Cardiac muscle cell (in vitro differentiated cells and primary cell): ENCODE measurements around the gene HIVEP3. TPM values are rescaled to one million over a fixed set of nuclear protein-coding genes. Genes with fewer than 3 reads are reported as not detected.

ENCODE experiments used
- DNase-seq, 2 donors: peaks; one replicate each; pipeline versions ENCODE4 v3.0.0 to v3.0.0-alpha.2; 2010 to 2017; ENCODE audit warnings: low read depth in 1 of 2, low spot score in 1 of 2
- H3K27ac ChIP-seq: fragments of 200-600 bp; sonication (generic); 2 replicates; pipeline ENCODE4 v1.5.1; 2016
- H3K27me3 ChIP-seq: fragments of 200-600 bp; sonication (generic); 2 replicates; pipeline ENCODE4 v1.6.0; 2016; ENCODE audit warnings: control low read depth
- H3K36me3 ChIP-seq: fragments of 200-600 bp; sonication (generic); 2 replicates; pipeline ENCODE4 v1.5.1; 2016; ENCODE audit warnings: control low read depth
- H3K4me1 ChIP-seq: fragments of 200-600 bp; sonication (generic); 2 replicates; pipeline ENCODE4 v1.8.1; 2017; ENCODE audit warnings: low read depth, mild to moderate bottlenecking, mixed run types
- H3K4me3 ChIP-seq: fragments of 200-600 bp; sonication (generic); 2 replicates; pipeline ENCODE4 v1.5.1; 2016; ENCODE audit warnings: mild to moderate bottlenecking
- H3K9me3 ChIP-seq: fragments of 200-600 bp; sonication (generic); 2 replicates; pipeline ENCODE4 v1.5.1; 2017; ENCODE audit warnings: low read depth, mild to moderate bottlenecking, control low read depth
- CTCF ChIP-seq: IDR thresholded peaks from 2 replicates; pipeline ENCODE4 v1.5.1; 2012; ENCODE audit warnings: low read depth, mild to moderate bottlenecking, low read length
- polyA plus RNA-seq: library from polyadenylated mRNA; unstranded; fragments of >200 nt; fragmentation: Nextera tagmentation; extraction: Ambion mirVana; gene quantifications from 2 replicates; pipeline ENCODE4 v1.2.1, GENCODE V29; 2016
- total RNA-seq: library from RNA; depleted of rRNA; stranded (reverse); fragments of >200 nt; gene quantifications from 2 replicates; pipeline ENCODE4 v1.2.3, GENCODE V29; 2016

HIVEP3 gene
- total and polyA plus RNA-seq, 2 experiments from 2014 or later: 0.42 to 0.62 TPM

DNA sequence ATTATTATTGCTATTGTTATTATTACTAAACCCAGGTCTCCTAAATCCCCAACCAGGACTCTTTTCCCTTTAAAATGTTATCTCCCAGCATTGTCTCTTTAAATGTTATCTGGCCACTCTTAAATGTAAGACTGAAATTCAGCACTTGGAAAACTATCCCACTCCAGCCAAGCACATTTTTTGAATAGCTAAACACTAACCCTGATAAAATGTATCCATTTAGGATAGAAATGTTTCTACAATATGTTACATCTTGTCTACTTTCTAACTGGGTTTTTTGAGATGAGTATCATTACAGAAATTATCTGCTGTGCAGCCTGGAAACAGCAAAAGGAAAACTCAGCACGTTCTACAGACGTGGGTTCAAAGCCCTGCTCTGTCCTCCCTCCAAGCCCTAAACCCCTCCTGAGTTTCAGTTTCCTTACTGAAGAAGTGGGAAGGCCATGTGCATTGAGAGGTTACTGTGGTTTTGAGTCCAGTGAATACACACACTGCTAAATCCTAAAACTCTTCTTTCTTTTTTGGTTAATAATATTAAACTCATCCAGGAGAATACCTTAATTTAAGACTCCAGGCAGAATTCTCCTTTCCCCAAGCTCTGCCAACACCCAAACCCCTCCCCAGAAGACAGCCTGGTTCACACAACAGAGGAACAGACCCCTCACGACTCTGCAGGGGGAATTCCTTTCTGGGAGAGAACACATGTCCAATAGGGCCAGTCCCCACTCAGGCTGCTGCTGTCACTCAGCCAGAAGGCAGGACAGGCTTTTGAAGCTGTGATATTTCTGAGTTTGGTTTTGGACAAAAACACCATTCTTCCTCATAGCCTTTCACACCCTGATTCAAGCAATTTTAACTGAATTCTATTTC, 41.9 kb downstream of the HIVEP3 start:
- peak; percentile 28 to 66 for DNase-seq
- Histone ChIP-seq H3K4me3 (no peak overlapping the region), H3K4me1 (peaks cover 9% of the 10 kb centered on the region), H3K9me3 (no peaks in the 10 kb centered on the region), H3K27me3 (no peaks in the 10 kb centered on the region), H3K36me3 (no peaks in the 10 kb centered on the region), H3K27ac (peak overlapping the region; percentile 18)
- no peak for TF ChIP-seq CTCF

DNA sequence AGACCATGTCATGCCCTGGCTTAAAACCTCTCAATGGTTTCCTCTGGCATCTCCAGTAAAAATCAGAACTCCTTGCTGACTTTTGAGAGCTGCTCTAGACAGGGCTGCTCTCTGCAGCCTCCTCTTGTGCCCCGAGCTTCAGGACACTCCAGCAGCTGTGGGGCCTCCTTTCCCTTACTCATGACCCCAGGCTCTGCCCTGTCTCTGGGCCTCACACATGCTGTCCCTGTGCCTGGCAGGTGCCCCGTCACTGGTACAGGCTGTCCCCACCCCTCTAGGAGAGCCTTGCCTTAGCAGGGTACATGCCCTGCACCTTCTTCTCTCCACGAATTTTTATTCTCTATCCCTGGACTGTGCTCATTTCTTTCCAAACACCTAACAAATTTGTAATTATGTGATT, 43.2 kb downstream of the HIVEP3 start:
- TF ChIP-seq CTCF: no peak
- Histone ChIP-seq H3K9me3 (no peaks in the 10 kb centered on the region), H3K27me3 (no peaks in the 10 kb centered on the region), H3K4me3 (no peak overlapping the region), H3K4me1 (peaks cover 9% of the 10 kb centered on the region), H3K36me3 (no peaks in the 10 kb centered on the region), H3K27ac (no peak overlapping the region)
- DNase-seq: no peak

DNA sequence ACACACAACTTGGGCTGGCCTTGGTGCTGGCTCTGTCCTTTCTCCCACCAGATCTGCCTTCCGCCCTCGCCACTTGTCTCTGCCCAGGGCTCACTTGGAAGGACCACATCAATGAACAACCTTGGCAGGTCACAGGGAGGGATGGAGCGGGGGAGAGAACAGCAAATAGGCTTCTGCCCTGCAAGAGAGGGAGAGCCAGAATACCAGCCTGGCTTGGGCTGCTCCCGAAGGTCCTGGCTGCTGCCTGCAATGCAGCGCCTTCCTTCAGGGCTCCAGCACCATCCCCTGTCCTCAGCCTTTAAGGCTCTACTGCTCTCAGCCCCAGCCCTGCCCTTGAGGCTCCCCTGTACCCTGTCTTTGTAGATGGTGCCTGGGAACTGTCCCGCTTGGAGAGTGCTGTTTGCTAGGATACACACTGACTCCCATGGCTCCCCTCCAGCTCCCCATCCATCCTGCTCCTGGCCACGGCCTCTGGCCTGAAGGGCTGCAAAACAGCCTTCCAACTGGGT, 43.8 kb downstream of the HIVEP3 start:
- no peaks in the 10 kb centered on the region for H3K36me3 ChIP-seq
- TF ChIP-seq CTCF: no peak
- H3K27ac ChIP-seq: no peak overlapping the region
- no peaks in the 10 kb centered on the region for H3K27me3 ChIP-seq
- peak in 1 of 2 donors; percentile 37 for DNase-seq
- H3K4me3 ChIP-seq: no peak overlapping the region
- H3K4me1 ChIP-seq: peaks cover 9% of the 10 kb centered on the region
- no peaks in the 10 kb centered on the region for H3K9me3 ChIP-seq

DNA sequence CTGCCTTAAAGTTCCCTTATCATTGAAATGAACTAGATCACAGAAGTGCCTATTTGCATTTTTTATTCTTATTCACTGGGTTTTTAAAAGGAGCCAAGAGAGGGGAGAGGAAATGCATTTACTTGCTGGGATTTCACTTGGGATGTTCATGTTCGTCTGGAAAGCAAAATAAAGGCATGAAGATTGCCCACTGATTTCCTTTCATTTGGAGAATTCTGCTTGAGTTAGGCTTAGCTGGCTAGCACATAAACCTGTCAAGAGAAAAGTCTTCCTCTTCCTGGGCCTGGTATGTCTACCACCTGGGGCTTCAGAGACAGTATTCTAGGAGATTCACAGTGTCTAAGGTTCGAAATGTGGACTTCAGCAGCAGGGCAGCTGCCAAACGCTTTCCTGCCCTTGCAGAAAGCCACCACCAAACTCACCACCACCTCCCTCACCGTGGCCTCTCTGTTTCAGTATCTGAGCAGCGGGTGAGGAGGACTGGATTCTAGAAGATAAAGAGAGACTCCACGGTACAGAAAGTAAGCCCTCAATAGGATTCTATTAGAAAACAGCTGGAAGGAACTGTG, 44.5 kb downstream of the HIVEP3 start:
- H3K36me3 ChIP-seq: no peaks in the 10 kb centered on the region
- TF ChIP-seq CTCF: no peak
- H3K4me1 ChIP-seq: peaks cover 9% of the 10 kb centered on the region
- H3K4me3 ChIP-seq: no peak overlapping the region
- no peaks in the 10 kb centered on the region for H3K9me3 ChIP-seq
- H3K27ac ChIP-seq: no peak overlapping the region
- no peak for DNase-seq
- no peaks in the 10 kb centered on the region for H3K27me3 ChIP-seq

DNA sequence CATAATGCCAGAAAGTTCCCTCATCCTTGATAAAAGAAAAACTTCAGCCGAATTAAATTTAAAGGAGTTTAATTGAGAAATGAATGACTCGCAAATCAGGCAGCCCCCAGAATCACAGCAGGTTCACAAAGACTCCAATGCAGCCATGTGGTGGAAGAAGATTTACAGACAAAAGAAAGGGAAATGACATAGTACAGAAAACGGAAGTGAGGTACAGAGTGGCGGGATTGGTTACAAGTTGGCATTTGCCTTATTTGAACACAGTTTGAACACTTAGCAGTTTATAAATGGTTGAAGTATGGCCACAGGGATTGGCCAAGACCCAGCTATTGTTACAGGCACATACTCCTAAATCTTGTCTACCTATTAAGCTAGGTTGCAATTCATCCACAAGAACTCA, 46.6 kb downstream of the HIVEP3 start:
- DNase-seq: no peak
- Histone ChIP-seq H3K27ac (no peak overlapping the region), H3K4me3 (no peak overlapping the region), H3K4me1 (peaks cover 5% of the 10 kb centered on the region), H3K9me3 (no peaks in the 10 kb centered on the region), H3K27me3 (no peaks in the 10 kb centered on the region), H3K36me3 (no peaks in the 10 kb centered on the region)
- TF ChIP-seq CTCF: no peak
